Measurements from ENCODE around the gene CRHR2. TPM values are rescaled to one million over a fixed set of nuclear protein-coding genes. Genes with fewer than 3 reads are reported as not detected.

CRHR2 gene
- total and polyA plus RNA-seq, 12 donors, result under 0.01 to 0.03 TPM; not detected in 10

DNA sequence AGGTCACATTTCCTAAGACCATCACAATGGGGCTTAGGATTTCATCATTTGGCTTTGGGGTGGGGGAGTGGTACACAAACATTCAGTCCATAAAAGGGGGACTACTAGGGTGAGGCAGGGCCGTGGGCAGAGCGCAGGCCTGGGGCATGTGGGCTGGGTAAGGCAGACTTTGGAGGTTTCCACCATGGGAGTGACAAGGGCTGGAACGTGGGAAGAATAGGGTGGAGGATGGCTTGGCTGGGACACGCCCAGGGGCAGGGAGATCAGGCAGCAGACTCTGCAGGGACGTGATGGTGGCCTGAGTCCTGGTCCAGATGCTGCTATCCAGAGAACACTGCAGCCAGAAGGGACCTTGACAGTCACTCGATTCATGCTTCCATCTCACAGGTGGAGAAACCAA lies 24.7 kb upstream of the CRHR2 start:
- DNase-seq, result no peak
- intact Hi-C loops (cut with DNase I), result no loop called here
- Histone ChIP-seq H3K27ac (no peak overlapping the region), H3K4me1 (replicated peaks in 1 of 2) (no peaks in the 10 kb centered on the region), H3K27me3 (no peaks in the 10 kb centered on the region), H3K4me3 (no peak overlapping the region), H3K36me3 (replicated peaks in 1 of 2) (no peaks in the 10 kb centered on the region), H3K9me3 (replicated peaks in 1 of 3) (no peaks in the 10 kb centered on the region)
- TF ChIP-seq CTCF (IDR thresholded peaks at IDR 0.05) (no peak), POLR2A (IDR thresholded peaks at IDR 0.05) (no peak)
- 85 to 87% (median 86%) methylated on average over 6 of the region's 6 CpGs for WGBS, 4 donors

DNA sequence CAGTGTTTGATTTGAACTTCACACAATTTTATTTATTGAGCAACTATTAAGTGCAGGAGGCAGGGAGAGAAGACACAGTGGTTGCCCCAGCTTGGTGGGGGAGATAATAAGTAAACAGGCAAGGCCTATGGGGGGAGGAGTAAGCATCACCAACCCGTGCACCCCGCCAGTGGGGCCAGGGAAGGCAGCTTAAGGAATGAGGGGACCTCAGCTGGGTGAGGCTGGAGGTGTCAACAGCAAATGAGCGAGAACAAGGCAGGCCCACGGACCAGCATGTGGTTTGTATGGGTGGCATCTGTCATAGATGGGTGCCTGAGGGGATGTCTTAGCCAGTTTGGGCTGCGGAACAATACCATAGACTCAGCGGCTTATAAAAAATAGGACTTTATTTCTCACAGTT lies 24.1 kb upstream of the CRHR2 start:
- Histone ChIP-seq H3K27ac (no peak overlapping the region), H3K4me3 (no peak overlapping the region), H3K36me3 (replicated peaks in 1 of 2) (no peaks in the 10 kb centered on the region), H3K4me1 (replicated peaks in 1 of 2) (no peaks in the 10 kb centered on the region), H3K27me3 (no peaks in the 10 kb centered on the region), H3K9me3 (replicated peaks in 1 of 3) (no peaks in the 10 kb centered on the region)
- TF ChIP-seq POLR2A (IDR thresholded peaks at IDR 0.05), result no peak
- no peak for TF ChIP-seq CTCF (IDR thresholded peaks at IDR 0.05)
- no peak for DNase-seq
- 87 to 95% (median 93%) methylated on average over 6 of the region's 6 CpGs for WGBS, 4 donors
- intact Hi-C loops (cut with DNase I), result no loop called here

GRCh38 chr7:30705596-30705995 lies 23.3 kb upstream of the CRHR2 start:
- Histone ChIP-seq H3K27ac (no peak overlapping the region), H3K9me3 (replicated peaks in 1 of 3) (no peaks in the 10 kb centered on the region), H3K4me1 (replicated peaks in 1 of 2) (no peaks in the 10 kb centered on the region), H3K4me3 (no peak overlapping the region), H3K36me3 (replicated peaks in 1 of 2) (no peaks in the 10 kb centered on the region), H3K27me3 (no peaks in the 10 kb centered on the region)
- intact Hi-C loops (cut with DNase I), result no loop called here
- TF ChIP-seq CTCF (IDR thresholded peaks at IDR 0.05), result no peak
- TF ChIP-seq POLR2A (IDR thresholded peaks at IDR 0.05), result no peak
- 82 to 90% (median 87%) methylated on average over 12 to 13 of the region's 13 CpGs for WGBS, 4 donors
- no peak for DNase-seq

- TF ChIP-seq CTCF (IDR thresholded peaks at IDR 0.05) (no peak), POLR2A (IDR thresholded peaks at IDR 0.05) (no peak)
- intact Hi-C loops (cut with DNase I), result no loop called here
- 76 to 87% (median 84%) methylated on average over 7 to 8 of the region's 8 CpGs for WGBS, 4 donors
These were observed 22.8 kb upstream of the CRHR2 start for GRCh38 chr7:30705008-30705407.

More at GRCh38 chr7:30705008-30705407, 22.8 kb upstream of the CRHR2 start:
- no peaks in the 10 kb centered on the region for H3K36me3 ChIP-seq (replicated peaks in 1 of 2)
- H3K4me1 ChIP-seq (replicated peaks in 1 of 2), result no peaks in the 10 kb centered on the region
- H3K4me3 ChIP-seq, result no peak overlapping the region
- H3K9me3 ChIP-seq (replicated peaks in 1 of 3), result no peaks in the 10 kb centered on the region
- H3K27ac ChIP-seq, result no peak overlapping the region
- no peaks in the 10 kb centered on the region for H3K27me3 ChIP-seq
- no peak for DNase-seq
